ENCODE data around the gene NFATC2.

- TF ChIP-seq POLR2A (IDR thresholded peaks at IDR 0.05; ENCODE audit: low read length) (no peak), GATA1 (IDR thresholded peaks at IDR 0.05; ENCODE audit: low read depth, low read length) (no peak)
These were observed 203.7 kb downstream of the NFATC2 start for GRCh38 chr20:51338692-51339440.
